WERI-Rb-1 (cell line): ENCODE results near the gene SLC1A7.

Experiments used
- DNase-seq: peaks from one replicate; pipeline ENCODE4 v3.0.0-alpha.2; 2020
- H3K27ac ChIP-seq: fragments of 250-450 bp; sonication (Bioruptor Pico); 2 replicates; pipeline ENCODE4 v1.5.1; 2020; ENCODE audit warnings: mild to moderate bottlenecking, moderate library complexity
- H3K27me3 ChIP-seq: fragments of 250-450 bp; sonication (Bioruptor Pico); 2 replicates; pipeline ENCODE4 v1.5.1; 2021; ENCODE audit warnings: mild to moderate bottlenecking, low read depth, moderate library complexity; ENCODE audit not compliant: insufficient read depth, severe bottlenecking
- H3K36me3 ChIP-seq: fragments of 250-450 bp; sonication (Bioruptor Pico); 2 replicates; pipeline ENCODE4 v1.5.1; 2020; ENCODE audit warnings: mild to moderate bottlenecking, moderate library complexity
- H3K4me3 ChIP-seq: 2 replicates; pipeline ENCODE4 v1.5.1; 2011; ENCODE audit warnings: low read depth, mild to moderate bottlenecking, control low read depth, low read length
- H3K9me3 ChIP-seq: fragments of 250-450 bp; sonication (Bioruptor Pico); 2 replicates; pipeline ENCODE4 v1.5.1; 2021; ENCODE audit warnings: mild to moderate bottlenecking, moderate library complexity; ENCODE audit not compliant: severe bottlenecking
- TF ChIP-seq, protein P1 (sequence below): IDR thresholded peaks from 2 replicates; pipeline ENCODE4 v1.5.1; 2011; ENCODE audit warnings: low read depth, mild to moderate bottlenecking, control low read depth, inconsistent platforms, low read length

The SLC1A7 gene

DNA sequence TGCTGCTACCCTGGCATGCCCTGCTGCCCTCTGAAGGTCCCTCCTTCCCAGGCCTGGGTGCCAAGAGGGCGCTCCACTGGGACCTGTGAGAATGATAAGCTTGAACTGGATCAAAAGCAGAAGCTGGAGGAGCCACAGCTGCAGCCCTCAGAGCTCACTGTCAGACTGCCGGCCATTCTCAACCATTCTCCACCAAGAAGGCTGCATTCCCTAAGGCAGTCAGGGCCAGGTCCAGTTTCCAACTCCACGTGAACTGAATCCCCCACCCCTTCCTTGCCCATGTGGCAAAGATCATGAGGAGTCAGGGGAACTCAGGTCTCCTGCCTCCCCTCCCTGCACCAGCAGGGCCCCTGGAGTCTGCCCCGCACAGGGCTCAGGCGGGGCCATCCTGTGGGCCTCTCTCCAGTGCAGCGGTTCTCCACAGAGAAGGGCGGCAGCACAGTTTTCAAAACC, 19.5 kb downstream of the SLC1A7 start:
- peaks cover 57% of the 10 kb centered on the region for H3K36me3 ChIP-seq
- H3K9me3 ChIP-seq, result no peaks in the 10 kb centered on the region
- TF ChIP-seq, protein P1, sequence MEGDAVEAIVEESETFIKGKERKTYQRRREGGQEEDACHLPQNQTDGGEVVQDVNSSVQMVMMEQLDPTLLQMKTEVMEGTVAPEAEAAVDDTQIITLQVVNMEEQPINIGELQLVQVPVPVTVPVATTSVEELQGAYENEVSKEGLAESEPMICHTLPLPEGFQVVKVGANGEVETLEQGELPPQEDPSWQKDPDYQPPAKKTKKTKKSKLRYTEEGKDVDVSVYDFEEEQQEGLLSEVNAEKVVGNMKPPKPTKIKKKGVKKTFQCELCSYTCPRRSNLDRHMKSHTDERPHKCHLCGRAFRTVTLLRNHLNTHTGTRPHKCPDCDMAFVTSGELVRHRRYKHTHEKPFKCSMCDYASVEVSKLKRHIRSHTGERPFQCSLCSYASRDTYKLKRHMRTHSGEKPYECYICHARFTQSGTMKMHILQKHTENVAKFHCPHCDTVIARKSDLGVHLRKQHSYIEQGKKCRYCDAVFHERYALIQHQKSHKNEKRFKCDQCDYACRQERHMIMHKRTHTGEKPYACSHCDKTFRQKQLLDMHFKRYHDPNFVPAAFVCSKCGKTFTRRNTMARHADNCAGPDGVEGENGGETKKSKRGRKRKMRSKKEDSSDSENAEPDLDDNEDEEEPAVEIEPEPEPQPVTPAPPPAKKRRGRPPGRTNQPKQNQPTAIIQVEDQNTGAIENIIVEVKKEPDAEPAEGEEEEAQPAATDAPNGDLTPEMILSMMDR, result no peak

DNA sequence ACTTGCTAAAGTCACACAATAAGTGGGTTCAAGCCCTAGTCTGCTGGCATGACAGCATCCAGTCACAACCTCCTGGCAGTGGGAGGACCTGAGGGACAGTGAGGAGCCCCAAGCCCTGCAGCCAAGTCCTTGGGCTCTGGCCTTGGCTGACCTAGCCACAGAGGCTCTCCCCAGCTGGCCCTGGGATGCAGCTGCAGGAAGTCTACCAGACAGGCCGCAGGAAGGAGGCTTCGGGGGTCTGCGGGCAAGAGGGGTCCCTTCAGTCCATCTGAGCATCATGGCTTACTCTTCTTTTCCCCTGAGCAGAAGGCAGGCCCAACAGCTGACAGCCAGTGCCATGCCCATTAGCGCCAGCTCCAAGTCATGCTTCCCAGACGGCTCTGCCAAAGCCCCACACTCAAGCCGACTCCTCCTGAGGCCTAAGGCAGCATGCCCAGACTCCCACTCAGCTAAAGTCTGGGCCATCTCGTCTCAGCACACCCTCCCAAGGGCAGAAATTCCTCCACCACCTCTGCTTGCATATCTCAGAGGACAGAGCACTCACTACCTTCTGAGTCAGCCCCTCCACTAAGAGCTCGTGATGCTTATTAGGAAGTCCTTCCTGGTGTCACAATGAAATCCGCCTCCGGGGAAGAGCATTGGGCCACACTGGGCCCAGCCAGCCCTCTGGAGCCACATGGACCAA, 20.1 kb downstream of the SLC1A7 start:
- no peaks in the 10 kb centered on the region for H3K27me3 ChIP-seq
- TF ChIP-seq, protein P1, result no peak
- no peak overlapping the region for H3K4me3 ChIP-seq
- H3K27ac ChIP-seq, result peak overlapping the region; percentile 97
- DNase-seq, result peak; percentile 64
- H3K9me3 ChIP-seq, result no peaks in the 10 kb centered on the region
- peaks cover 57% of the 10 kb centered on the region for H3K36me3 ChIP-seq

More for the DNA sequence above, 19.5 kb downstream of the SLC1A7 start:
- DNase-seq, result no peak
- no peak overlapping the region for H3K4me3 ChIP-seq
- H3K27me3 ChIP-seq, result no peaks in the 10 kb centered on the region
- peak overlapping the region; percentile 97 for H3K27ac ChIP-seq

DNA sequence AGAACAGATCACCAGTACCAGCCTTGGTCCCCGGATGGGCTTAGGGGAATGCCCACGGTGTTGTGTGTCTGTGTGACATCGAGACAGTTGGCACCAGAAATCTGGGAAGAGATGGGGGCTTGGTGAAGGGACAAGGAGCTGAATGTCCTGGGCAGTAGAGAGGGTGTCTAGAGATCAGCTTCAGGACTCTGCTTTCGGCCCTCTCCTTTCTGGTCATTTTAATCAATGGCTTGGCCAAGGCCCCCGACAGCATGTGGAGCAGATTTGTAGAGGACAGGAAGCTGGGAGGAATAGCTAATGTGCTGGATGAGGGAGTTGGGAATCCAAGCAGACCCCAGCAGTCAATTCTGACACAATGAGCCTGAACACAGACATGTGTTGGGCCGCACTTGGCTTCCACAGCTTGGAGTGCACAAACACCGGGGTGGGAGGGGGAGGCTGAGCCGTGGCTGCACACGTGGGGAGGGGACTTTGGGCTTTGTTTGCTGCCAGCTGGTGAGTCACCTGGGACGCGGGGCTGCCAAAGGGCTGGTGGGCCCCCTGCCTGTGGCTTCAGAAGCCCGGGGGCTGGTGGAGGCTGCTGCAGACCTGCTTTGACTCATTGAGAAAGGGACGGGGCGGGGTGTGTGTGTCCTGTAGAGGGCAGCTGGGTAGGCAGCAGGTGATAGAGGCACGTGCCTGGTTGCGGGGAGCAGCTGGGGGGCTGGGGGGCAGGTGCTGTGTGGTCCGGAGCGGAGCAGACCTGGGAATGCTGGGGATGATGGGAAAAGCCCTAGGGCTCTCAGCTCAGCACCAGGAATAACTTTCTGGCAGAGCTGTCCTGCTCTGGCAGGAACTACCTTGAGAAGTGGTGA, 20.9 kb downstream of the SLC1A7 start:
- no peaks in the 10 kb centered on the region for H3K27me3 ChIP-seq
- peaks cover 55% of the 10 kb centered on the region for H3K36me3 ChIP-seq
- peak overlapping the region; percentile 97 for H3K27ac ChIP-seq
- peak; percentile 90 for DNase-seq
- H3K4me3 ChIP-seq, result no peak overlapping the region
- H3K9me3 ChIP-seq, result no peaks in the 10 kb centered on the region
- TF ChIP-seq, protein P1, result 0 out of 2 replicates have a peak, but pooled peaks have one; percentile 7

DNA sequence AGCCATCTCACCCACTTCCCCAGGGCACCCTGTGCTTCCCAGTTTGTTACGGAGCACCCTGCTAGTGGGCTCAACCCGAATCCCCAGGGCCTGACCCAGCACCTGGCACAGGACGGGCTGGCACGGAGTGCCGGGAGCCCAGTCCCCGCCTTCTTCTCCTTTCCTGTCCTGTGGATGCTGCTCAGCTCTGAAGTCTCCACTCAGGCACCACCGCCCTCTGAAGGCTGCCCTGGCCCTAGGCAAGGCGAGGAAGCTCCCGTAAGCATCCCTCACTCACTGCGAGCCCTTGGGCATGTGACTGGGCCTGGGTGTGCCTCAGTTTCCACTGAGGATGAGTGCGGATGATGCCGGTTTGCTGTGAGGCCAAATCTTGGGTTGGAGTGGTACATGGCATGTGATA, 21.8 kb downstream of the SLC1A7 start:
- DNase-seq, result no peak
- TF ChIP-seq, protein P1, result no peak

DNA sequence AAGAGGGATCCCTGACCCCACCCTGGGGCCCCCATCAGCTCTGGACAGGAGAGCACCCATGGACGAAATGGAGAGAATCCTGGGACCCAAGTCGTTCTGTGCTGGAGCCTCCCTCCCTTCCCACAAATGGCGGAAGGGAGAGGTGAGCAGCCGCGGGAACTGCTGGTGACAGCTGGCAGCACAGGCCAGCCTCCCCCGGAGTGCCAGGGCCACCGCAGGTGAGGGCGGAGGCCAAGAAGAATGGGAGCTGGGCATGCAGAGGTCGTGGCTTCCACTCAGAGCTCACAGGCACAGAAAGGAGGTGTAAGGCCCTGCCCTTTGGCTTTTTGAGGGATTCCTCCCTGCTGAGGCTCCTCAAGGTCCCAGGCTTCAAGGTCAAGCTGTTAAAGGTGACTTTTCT, 24.6 kb downstream of the SLC1A7 start:
- Histone ChIP-seq H3K4me3 (no peak overlapping the region), H3K36me3 (peaks cover 57% of the 10 kb centered on the region), H3K27ac (peak overlapping the region; percentile 97), H3K9me3 (no peaks in the 10 kb centered on the region), H3K27me3 (no peaks in the 10 kb centered on the region)
- no peak for DNase-seq
- TF ChIP-seq, protein P1, result no peak

More for the DNA sequence above, 21.8 kb downstream of the SLC1A7 start:
- Histone ChIP-seq H3K27me3 (no peaks in the 10 kb centered on the region), H3K27ac (peak overlapping the region; percentile 97), H3K4me3 (no peak overlapping the region), H3K36me3 (peaks cover 47% of the 10 kb centered on the region), H3K9me3 (no peaks in the 10 kb centered on the region)
